NCI-H2227 treated with DMSO at 0.1 percent for 48 hours (cell line): ENCODE data around the gene VWA3B.

Experiments used
- DNase-seq: peaks from one replicate; lab custom pipeline; 2025; lab: John Stamatoyannopoulos, UW

Gene VWA3B

GRCh38 chr2:98172150-98172765 lies 85.3 kb downstream of the VWA3B start:
- DNase-seq = no peak

GRCh38 chr2:98172951-98173350 lies 86.0 kb downstream of the VWA3B start:
- DNase-seq = no peak

GRCh38 chr2:98175811-98176210 lies 88.8 kb downstream of the VWA3B start:
- DNase-seq = no peak

GRCh38 chr2:98177286-98177685 lies 90.3 kb downstream of the VWA3B start:
- DNase-seq = no peak

- DNase-seq = no peak
Measured at GRCh38 chr2:98177986-98178385, 91.0 kb downstream of the VWA3B start.

- DNase-seq = no peak
Measured at GRCh38 chr2:98180456-98180855, 93.5 kb downstream of the VWA3B start.

GRCh38 chr2:98181346-98181745 lies 94.4 kb downstream of the VWA3B start:
- no peak for DNase-seq

GRCh38 chr2:98185801-98186200 lies 98.8 kb downstream of the VWA3B start:
- DNase-seq = no peak

- no peak for DNase-seq
Measured at GRCh38 chr2:98187194-98187593, 100.2 kb downstream of the VWA3B start.

- no peak for DNase-seq
Measured at GRCh38 chr2:98188351-98189046, 101.5 kb downstream of the VWA3B start.

- DNase-seq = no peak
Measured at GRCh38 chr2:98191883-98192282, 104.9 kb downstream of the VWA3B start.

- no peak for DNase-seq
Measured at GRCh38 chr2:98201576-98201975, 114.6 kb downstream of the VWA3B start.

- no peak for DNase-seq
Measured at GRCh38 chr2:98205889-98206288, 118.9 kb downstream of the VWA3B start.

GRCh38 chr2:98212092-98213000 lies 125.4 kb downstream of the VWA3B start:
- DNase-seq = no peak

GRCh38 chr2:98216616-98217015 lies 129.6 kb downstream of the VWA3B start:
- no peak for DNase-seq

GRCh38 chr2:98219152-98219551 lies 132.2 kb downstream of the VWA3B start:
- DNase-seq = no peak

GRCh38 chr2:98233941-98234340 lies 147.0 kb downstream of the VWA3B start:
- no peak for DNase-seq

GRCh38 chr2:98234776-98235175 lies 147.8 kb downstream of the VWA3B start:
- DNase-seq = no peak

GRCh38 chr2:98236935-98237334 lies 150.0 kb downstream of the VWA3B start:
- no peak for DNase-seq

- DNase-seq = no peak
Measured at GRCh38 chr2:98240786-98241398, 153.9 kb downstream of the VWA3B start.

- no peak for DNase-seq
Measured at GRCh38 chr2:98241592-98241991, 154.6 kb downstream of the VWA3B start.

- DNase-seq = no peak
Measured at GRCh38 chr2:98242003-98242402, 155.0 kb downstream of the VWA3B start.
